Lower leg skin (tissue), 3 donors: ENCODE results near the gene SEMA6A.

Experiments used
- POLR2A ChIP-seq, 2 donors: fragments of 450-650 bp; IDR thresholded peaks; one replicate each; pipeline ENCODE4 v1.6.1; 2016 to 2017; ENCODE audit warnings: antibody characterized with exemption in 2 of 2, mild to moderate bottlenecking in 1 of 2, moderate library complexity in 1 of 2
- TF ChIP-seq, protein P1 (sequence below), 3 donors: fragments of 450-650 bp; IDR thresholded peaks; one replicate each; pipeline ENCODE4 v1.5.1; 2016; ENCODE audit warnings: antibody characterized with exemption in 3 of 3, mild to moderate bottlenecking in 3 of 3, moderate library complexity in 2 of 3

DNA sequence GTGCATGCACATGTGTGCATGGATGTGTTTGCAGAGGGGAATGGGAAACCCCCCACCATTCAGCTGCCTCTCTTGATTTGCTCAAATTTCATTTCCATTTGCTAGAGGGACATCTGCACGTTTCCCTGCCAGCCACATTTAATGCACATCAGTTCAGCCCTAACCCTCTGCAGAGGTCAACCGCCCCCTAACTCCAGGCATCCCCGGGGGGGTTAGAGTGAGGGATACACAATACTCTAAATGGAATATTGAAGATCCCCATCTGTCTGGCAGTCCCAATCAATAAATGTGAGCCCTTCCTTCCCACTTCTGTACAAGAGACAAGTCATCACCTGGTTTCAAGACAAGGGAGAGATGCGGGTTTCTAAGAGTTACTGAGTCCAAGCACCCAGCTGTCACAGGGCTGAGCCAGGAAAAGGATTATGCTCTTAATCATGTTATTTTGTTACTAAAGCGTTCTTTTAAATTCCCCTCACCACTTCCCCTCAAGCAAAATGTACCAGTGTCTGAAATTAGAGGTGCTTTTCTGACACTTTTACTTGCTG is 134.1 kb downstream of the SEMA6A start:
- TF ChIP-seq, protein P1, sequence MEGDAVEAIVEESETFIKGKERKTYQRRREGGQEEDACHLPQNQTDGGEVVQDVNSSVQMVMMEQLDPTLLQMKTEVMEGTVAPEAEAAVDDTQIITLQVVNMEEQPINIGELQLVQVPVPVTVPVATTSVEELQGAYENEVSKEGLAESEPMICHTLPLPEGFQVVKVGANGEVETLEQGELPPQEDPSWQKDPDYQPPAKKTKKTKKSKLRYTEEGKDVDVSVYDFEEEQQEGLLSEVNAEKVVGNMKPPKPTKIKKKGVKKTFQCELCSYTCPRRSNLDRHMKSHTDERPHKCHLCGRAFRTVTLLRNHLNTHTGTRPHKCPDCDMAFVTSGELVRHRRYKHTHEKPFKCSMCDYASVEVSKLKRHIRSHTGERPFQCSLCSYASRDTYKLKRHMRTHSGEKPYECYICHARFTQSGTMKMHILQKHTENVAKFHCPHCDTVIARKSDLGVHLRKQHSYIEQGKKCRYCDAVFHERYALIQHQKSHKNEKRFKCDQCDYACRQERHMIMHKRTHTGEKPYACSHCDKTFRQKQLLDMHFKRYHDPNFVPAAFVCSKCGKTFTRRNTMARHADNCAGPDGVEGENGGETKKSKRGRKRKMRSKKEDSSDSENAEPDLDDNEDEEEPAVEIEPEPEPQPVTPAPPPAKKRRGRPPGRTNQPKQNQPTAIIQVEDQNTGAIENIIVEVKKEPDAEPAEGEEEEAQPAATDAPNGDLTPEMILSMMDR (IDR thresholded peaks at IDR 0.05) = no peak
- TF ChIP-seq POLR2A (IDR thresholded peaks at IDR 0.05) = no peak
